ENCODE results near the gene ZFP42. TPM values are rescaled to one million over a fixed set of nuclear protein-coding genes. Genes with fewer than 3 reads are reported as not detected.

Gene ZFP42
- not detected in 2 replicates for total RNA-seq

DNA sequence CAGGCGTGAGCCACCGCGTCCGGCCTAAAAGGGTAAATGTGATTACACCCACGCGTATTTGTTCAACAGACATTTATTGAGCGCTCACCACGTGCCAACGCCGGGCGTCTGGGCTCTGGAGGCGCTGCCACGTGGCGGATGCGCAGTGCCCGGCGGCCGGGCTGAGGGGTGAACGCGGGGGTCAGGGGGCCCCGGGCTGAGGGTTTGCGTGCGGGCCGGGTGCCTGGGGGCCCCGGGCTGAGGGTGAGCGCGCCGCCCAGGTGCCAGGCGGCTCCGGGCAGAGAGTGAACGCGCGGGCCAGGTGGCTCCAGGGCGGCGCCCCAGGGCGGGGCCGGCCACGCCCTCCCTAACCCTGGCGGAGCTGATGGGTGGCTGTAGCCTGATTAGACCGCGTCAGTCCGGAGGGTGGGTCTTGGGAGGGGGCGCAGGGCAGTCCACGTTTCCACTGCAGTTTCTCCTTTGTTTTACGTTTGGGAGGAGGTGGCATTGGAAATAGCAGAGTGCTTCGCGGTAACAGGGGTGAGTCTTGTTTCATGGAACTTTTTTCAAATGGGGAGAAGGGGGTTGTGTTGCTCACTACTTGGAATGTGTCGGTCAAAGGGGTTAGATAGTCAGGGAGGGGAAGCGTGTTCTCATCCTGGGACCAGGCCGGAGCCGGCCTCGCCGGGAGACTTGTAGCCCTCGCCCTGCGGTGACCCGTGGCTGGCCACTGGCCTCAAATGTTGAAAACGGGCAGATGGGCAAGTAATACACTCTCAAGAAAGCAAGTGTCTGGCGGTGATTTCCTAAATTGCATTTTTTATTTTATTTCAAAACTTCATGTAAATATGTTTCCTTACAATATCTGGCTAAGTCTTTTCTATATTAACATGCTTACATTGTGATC lies at the start of gene ZFP42:
Gene ZFP42 (plus strand): TSS at position 450 of the 886 bp plus-strand sequence. CDS start 7,037 bp downstream, outside the sequence.

Other genes with a start within 250 kb of the ZFP42 start
- not detected in 2 replicates for gene TRIML2, start 113.8 kb downstream of the ZFP42 start, total RNA-seq
- not detected in 2 replicates for gene TRIML1, start 143.7 kb downstream of the ZFP42 start, total RNA-seq